Stomach (tissue), 9 donors: ENCODE results near the gene COL6A1. TPM values are rescaled to one million over a fixed set of nuclear protein-coding genes. Genes with fewer than 3 reads are reported as not detected.

Source experiments
- DNase-seq, 2 donors: peaks; one replicate each; pipeline versions ENCODE4 v3.0.0 to v3.0.0-alpha.2; 2013 to 2019
- H3K27ac ChIP-seq, 5 donors: fragments of 200-600 bp in 4 of 5; sonication (generic) in 4 of 5; one replicate each; pipeline ENCODE4 v1.5.1; 2013 to 2019; ENCODE audit warnings: mild to moderate bottlenecking in 1 of 5, moderate library complexity in 1 of 5
- H3K27me3 ChIP-seq, 3 donors: fragments of 200-600 bp; sonication (generic); one replicate each; pipeline ENCODE4 v1.5.1; 2017 to 2019; ENCODE audit warnings: mixed run types in 1 of 3
- H3K36me3 ChIP-seq, 4 donors: fragments of 200-600 bp; sonication (generic); 1 replicate in 3 of 4; 2 replicates in 1 of 4; pipeline ENCODE4 v1.5.1; 2016 to 2019
- H3K4me1 ChIP-seq, 4 donors: fragments of 200-600 bp; sonication (generic); one replicate each; pipeline ENCODE4 v1.5.1; 2016 to 2019
- H3K4me3 ChIP-seq, 4 donors: fragments of 200-600 bp; sonication (generic) in 3 of 4; one replicate each; pipeline ENCODE4 v1.5.1; 2016 to 2019; ENCODE audit warnings: mild to moderate bottlenecking in 1 of 4
- H3K9me3 ChIP-seq, 4 donors: fragments of 200-600 bp; sonication (generic); one replicate each; pipeline ENCODE4 v1.5.1; 2016 to 2019
- EP300 ChIP-seq: sonication (generic); formaldehyde crosslinking; IDR thresholded peaks from one replicate; pipeline ENCODE4 v1.6.1; 2017; ENCODE audit warnings: antibody characterized with exemption
- POLR2A ChIP-seq, 4 donors: fragments of 450-650 bp; IDR thresholded peaks; one replicate each; pipeline ENCODE4 v1.6.1; 2016; ENCODE audit warnings: antibody characterized with exemption in 4 of 4, control low read depth in 2 of 4, mild to moderate bottlenecking in 1 of 4, moderate library complexity in 1 of 4
- POLR2AphosphoS5 ChIP-seq, 3 donors: sonication (generic); formaldehyde crosslinking; IDR thresholded peaks; one replicate each; pipeline ENCODE4 v1.6.1; 2016; ENCODE audit warnings: antibody characterized with exemption in 3 of 3
- WGBS, 5 donors: extraction: QIAGEN DNeasy Blood & Tissue Kit in 3 of 5; methylation state at CpG; one replicate each; pipeline versions ENCODE4 v1.1.5 to v1.1.7; 2013 to 2018; 5-methylcytosine and 5-hydroxymethylcytosine counted together
- intact Hi-C: fragments of 100-400 bp; cut with DNase I; formaldehyde crosslinking; loops from one replicate; pipeline ENCODE4 v1.15.1; 2023; ENCODE audit warnings: low total_unique reads
- polyA plus RNA-seq, 3 donors: library from polyadenylated mRNA; stranded (reverse); fragments of 200-250 nt; gene quantifications; one replicate each; pipeline ENCODE4 v1.2.3, GENCODE V29; 2013
- total RNA-seq, 5 donors: library from RNA; depleted of rRNA; stranded (reverse); fragments of >200 nt; gene quantifications; one replicate each; pipeline versions ENCODE4 v1.1.0 to v1.2.3, GENCODE V29; 2014 to 2016
- TF ChIP-seq, protein P1 (sequence below), 7 experiments: fragments of 450-650 bp in 4 of 7; fragments of 200-600 bp in 3 of 7; sonication (generic) in 3 of 7; IDR thresholded peaks; one replicate each; pipeline ENCODE4 v1.5.1; 2016 to 2019; ENCODE audit warnings: antibody characterized with exemption in 7 of 7, control low read depth in 2 of 7, mild to moderate bottlenecking in 1 of 7
- donor health status: healthy with polysubstance abuse.
- donor health status: Bipolar disorder and iron deficiency.
- donor health status: healthy.

The COL6A1 gene
- total and polyA plus RNA-seq, 8 donors: 63.2 to 756 (median 254) TPM

DNA sequence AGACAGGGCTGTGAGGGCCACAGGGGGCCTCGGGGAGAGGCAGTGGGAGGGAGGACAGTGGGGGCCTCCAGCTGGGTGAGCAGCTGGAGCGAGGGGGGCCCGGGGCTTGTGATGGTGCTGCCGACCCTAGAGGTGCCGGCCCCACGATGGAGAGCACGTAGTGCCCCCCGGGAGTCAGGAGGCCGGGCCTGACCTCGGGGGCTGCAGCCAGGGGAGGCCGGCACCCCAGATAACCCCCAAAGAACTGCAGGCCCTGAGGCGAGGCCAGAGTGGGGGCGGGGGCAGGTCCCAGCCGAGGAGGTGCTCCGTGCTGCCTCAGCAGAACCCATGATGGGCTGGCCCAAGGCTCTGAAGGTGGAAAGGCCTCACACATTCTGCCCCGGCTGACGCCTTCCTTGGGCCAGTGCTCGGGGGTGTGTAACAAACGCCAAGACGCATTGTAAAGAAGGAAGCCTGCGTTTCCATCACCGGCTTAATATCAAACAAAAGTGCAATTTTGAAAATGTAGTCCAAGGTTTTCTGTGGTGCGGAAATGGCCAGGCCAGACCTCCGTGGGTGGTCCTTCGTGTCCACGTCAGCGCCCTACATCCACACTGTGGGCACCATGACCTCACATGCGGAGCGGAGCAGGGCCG lies 55.2 kb downstream of the COL6A1 start:
- Histone ChIP-seq H3K9me3 (no peaks in the 10 kb centered on the region), H3K27me3 (peaks cover 0 to 11% (median 0%) of the 10 kb centered on the region in 3 donors), H3K27ac (peak overlapping the region; percentile 19 to 73 (median 55)), H3K4me1 (peaks cover 0 to 21% (median 4%) of the 10 kb centered on the region in 4 donors), H3K36me3 (no peaks in the 10 kb centered on the region), H3K4me3 (no peak overlapping the region)
- WGBS, 5 donors: 77 to 84% (median 79%) methylated on average over 29 to 30 of the region's 30 CpGs
- no peak for DNase-seq
- intact Hi-C loops: no loop called here
- no peak for TF ChIP-seq POLR2A (IDR thresholded peaks at IDR 0.05)
- TF ChIP-seq, protein P1, sequence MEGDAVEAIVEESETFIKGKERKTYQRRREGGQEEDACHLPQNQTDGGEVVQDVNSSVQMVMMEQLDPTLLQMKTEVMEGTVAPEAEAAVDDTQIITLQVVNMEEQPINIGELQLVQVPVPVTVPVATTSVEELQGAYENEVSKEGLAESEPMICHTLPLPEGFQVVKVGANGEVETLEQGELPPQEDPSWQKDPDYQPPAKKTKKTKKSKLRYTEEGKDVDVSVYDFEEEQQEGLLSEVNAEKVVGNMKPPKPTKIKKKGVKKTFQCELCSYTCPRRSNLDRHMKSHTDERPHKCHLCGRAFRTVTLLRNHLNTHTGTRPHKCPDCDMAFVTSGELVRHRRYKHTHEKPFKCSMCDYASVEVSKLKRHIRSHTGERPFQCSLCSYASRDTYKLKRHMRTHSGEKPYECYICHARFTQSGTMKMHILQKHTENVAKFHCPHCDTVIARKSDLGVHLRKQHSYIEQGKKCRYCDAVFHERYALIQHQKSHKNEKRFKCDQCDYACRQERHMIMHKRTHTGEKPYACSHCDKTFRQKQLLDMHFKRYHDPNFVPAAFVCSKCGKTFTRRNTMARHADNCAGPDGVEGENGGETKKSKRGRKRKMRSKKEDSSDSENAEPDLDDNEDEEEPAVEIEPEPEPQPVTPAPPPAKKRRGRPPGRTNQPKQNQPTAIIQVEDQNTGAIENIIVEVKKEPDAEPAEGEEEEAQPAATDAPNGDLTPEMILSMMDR (IDR thresholded peaks at IDR 0.05): no peak
- TF ChIP-seq POLR2AphosphoS5 (IDR thresholded peaks at IDR 0.05): no peak
- no peak for TF ChIP-seq EP300

DNA sequence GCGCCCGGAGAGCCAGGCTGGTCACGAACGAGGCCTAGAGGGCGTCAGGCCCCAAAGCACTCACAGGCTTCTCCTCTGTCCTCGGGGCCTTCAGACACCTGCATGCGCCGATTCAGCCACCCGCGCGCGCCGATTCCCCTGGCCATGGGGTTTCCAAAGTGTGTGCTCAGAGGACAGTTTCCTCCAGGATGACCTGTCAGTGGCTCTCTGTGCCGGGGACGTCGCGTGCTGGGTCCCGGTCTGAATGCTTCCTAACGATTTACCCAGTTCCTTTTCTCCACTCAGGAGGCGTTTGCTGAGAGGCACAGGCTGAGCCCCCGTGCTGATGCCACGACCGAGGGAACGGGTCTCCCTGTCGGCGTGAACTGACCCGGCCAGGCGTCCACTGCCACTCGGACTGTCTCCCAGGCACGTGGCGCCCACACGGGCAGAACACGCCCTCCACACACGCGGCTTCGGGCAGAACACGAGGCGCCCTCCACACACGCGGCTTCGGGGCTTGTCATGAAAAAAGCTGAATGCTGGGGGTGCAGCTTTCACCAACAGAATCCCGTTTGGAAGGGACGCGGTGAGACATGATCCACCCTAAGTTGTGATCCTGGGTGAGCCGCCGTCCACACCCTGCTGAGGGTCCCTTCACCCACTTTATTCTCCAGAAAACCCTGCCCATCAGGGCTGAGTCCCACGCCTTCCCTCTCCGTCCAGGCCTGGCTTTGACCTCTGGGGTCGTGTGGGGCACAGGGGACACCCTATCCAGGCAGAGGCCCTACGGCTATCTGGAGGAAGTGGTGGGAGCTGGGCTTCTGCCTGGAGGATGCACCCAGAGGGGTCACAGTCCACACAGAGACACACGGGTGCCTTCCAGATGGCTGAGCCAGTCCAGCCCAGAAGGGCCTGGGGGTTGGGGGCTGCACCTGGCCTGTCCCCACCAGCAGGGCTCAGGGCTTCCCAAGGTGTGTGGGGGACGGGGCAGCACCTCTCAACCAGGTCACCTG lies 56.1 kb downstream of the COL6A1 start:
- intact Hi-C loops: no loop called here
- H3K27ac ChIP-seq: peak overlapping the region in 2 of 5 donors; percentile 71 to 73
- peaks cover 0 to 11% (median 0%) of the 10 kb centered on the region in 3 donors for H3K27me3 ChIP-seq
- H3K36me3 ChIP-seq: no peaks in the 10 kb centered on the region
- TF ChIP-seq, protein P1 (IDR thresholded peaks at IDR 0.05): no peak
- 90 to 94% (median 92%) methylated on average over 10 to 52 of the region's 52 CpGs for WGBS, 5 donors
- no peak for DNase-seq
- peaks cover 0 to 21% (median 4%) of the 10 kb centered on the region in 4 donors for H3K4me1 ChIP-seq
- H3K9me3 ChIP-seq: no peaks in the 10 kb centered on the region
- no peak overlapping the region for H3K4me3 ChIP-seq

DNA sequence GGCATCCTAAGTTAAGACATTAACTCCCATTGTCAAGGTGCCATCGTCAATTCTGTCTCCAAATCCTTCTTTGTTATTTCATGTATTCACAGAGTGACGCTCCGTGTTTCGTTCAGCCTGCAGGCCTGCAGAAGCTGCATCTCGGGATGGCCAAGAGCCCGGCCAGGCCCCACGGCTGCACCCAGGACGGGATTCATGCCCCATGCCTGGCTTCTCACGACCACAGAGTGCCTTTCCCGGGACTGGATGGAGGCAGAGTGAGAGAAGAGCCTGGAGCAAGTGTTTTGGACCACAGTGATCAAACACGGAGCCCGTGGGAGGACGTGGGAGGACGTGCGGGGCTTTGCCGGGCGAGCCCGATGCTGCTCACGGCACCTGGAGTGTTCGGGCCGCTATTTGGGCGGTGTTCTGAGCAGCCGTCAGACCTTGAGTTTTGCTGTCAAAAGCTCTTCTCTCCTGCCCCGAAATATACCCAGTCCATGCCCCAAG lies 56.8 kb downstream of the COL6A1 start:
- H3K27me3 ChIP-seq: peaks cover 0 to 11% (median 0%) of the 10 kb centered on the region in 3 donors
- WGBS, 5 donors: 84 to 89% (median 87%) methylated on average over 11 to 24 of the region's 24 CpGs
- H3K27ac ChIP-seq: peak overlapping the region in 4 of 5 donors; percentile 14 to 73 (median 58)
- no peaks in the 10 kb centered on the region for H3K9me3 ChIP-seq
- H3K4me1 ChIP-seq: peaks cover 0 to 18% (median 4%) of the 10 kb centered on the region in 4 donors
- H3K36me3 ChIP-seq: no peaks in the 10 kb centered on the region
- no peak overlapping the region for H3K4me3 ChIP-seq
- DNase-seq: no peak
- TF ChIP-seq, protein P1 (IDR thresholded peaks at IDR 0.05): no peak
- TF ChIP-seq POLR2AphosphoS5 (IDR thresholded peaks at IDR 0.05): no peak
- TF ChIP-seq EP300: no peak
- TF ChIP-seq POLR2A (IDR thresholded peaks at IDR 0.05): no peak
- intact Hi-C loops: no loop called here

DNA sequence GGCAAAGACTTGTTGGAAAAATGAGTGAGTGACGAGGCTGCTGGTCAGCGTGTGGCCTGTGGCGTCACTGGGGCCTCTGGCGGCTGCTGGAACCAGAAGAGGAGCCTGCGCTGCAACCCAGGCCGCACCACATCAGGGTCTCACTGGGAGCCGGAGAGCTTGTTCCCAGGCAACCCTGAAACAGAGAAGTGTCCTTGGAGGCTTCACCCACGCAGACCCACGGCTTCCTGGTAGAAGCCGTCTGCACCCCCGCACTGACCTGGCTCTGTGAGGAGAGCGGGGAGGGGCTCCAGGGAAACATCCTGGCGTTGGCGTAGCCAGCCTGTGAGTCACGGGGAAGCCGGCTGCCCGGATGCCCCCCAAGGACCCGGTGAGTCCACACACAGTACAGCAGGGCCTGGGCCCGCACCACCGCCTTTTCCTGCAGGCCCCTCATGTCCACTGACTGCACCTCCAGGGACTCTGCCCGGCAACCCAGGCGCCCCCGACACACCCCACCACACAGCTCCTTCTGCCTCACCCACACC lies 57.4 kb downstream of the COL6A1 start:
- Histone ChIP-seq H3K4me3 (no peak overlapping the region), H3K27me3 (peaks cover 0 to 11% (median 0%) of the 10 kb centered on the region in 3 donors), H3K4me1 (peaks cover 0 to 13% (median 4%) of the 10 kb centered on the region in 4 donors), H3K27ac (peak overlapping the region in 4 of 5 donors; percentile 2 to 73 (median 58)), H3K9me3 (no peaks in the 10 kb centered on the region), H3K36me3 (no peaks in the 10 kb centered on the region)
- WGBS, 5 donors: 67 to 81% (median 77%) methylated on average over 13 to 23 of the region's 23 CpGs
- TF ChIP-seq POLR2AphosphoS5 (IDR thresholded peaks at IDR 0.05) (no peak), POLR2A (IDR thresholded peaks at IDR 0.05) (no peak), EP300 (no peak)
- TF ChIP-seq, protein P1 (IDR thresholded peaks at IDR 0.05): no peak
- intact Hi-C loops: no loop called here
- DNase-seq: peak in 1 of 2 donors; percentile 66
